WTC11 (cell line): ENCODE measurements around the gene SRRM5. TPM values are rescaled to one million over a fixed set of nuclear protein-coding genes. Genes with fewer than 3 reads are reported as not detected.

Experiments
- ATAC-seq: fragments of 200-7000 bp; cut with Tn5 transposase; 2 replicates; pipeline ENCODE4 v1.10.0; 2021; ENCODE audit warnings: mild to moderate bottlenecking, moderate library complexity
- CTCF ChIA-PET: fragments of 300-600 bp; sonication (Branson Sonifier 250); formaldehyde crosslinking; loops from one replicate; lab custom pipeline; 2021; ENCODE audit warnings: antibody characterized with exemption; lab: Charles Lee
- POLR2A ChIA-PET: fragments of 350-600 bp; sonication (Branson Sonifier 250); formaldehyde crosslinking; loops from one replicate; lab custom pipeline; 2021; ENCODE audit warnings: antibody characterized with exemption; lab: Charles Lee
- DNase-seq: peaks from one replicate; pipeline ENCODE4 v3.0.0; 2021; ENCODE audit warnings: low spot score
- H3K27ac Mint-ChIP-seq: 2 replicates; pipeline ENCODE4 v1.8.0; 2021; ENCODE audit warnings: mixed read lengths
- H3K27me3 Mint-ChIP-seq: 2 replicates; pipeline ENCODE4 v1.8.0; 2021; ENCODE audit warnings: low read depth, mild to moderate bottlenecking, moderate library complexity, mixed read lengths
- H3K36me3 Mint-ChIP-seq: 2 replicates; pipeline ENCODE4 v1.8.0; 2021; ENCODE audit warnings: mixed read lengths
- H3K4me1 Mint-ChIP-seq: 2 replicates; pipeline ENCODE4 v1.8.0; 2022; ENCODE audit warnings: mixed read lengths
- H3K4me3 Mint-ChIP-seq: 2 replicates; pipeline ENCODE4 v1.8.0; 2021; ENCODE audit warnings: mild to moderate bottlenecking, moderate library complexity, mixed read lengths
- H3K9me3 Mint-ChIP-seq: 2 replicates; pipeline ENCODE4 v1.8.0; 2021; ENCODE audit warnings: mixed read lengths
- AFF4 ChIP-seq: sonication (generic); formaldehyde crosslinking; IDR thresholded peaks from 2 replicates; pipeline ENCODE4 v1.8.1; 2023; ENCODE audit warnings: mild to moderate bottlenecking, missing genetic modification reagents, borderline replicate concordance
- ATF1 ChIP-seq: sonication (generic); formaldehyde crosslinking; IDR thresholded peaks from 2 replicates; pipeline ENCODE4 v1.8.1; 2023; ENCODE audit warnings: mild to moderate bottlenecking, moderate library complexity, missing genetic modification reagents
- CTCF ChIP-seq: fragments of 200-600 bp; IDR thresholded peaks from 2 replicates; pipeline ENCODE4 v1.8.0; 2022; ENCODE audit warnings: antibody characterized with exemption
- E2F4 ChIP-seq: sonication (generic); formaldehyde crosslinking; IDR thresholded peaks from 2 replicates; pipeline ENCODE4 v1.8.1; 2022; ENCODE audit warnings: low read depth, mild to moderate bottlenecking, moderate library complexity, missing genetic modification reagents, borderline replicate concordance
- E2F5 ChIP-seq: sonication (generic); formaldehyde crosslinking; IDR thresholded peaks from 2 replicates; pipeline ENCODE4 v1.8.1; 2022; ENCODE audit warnings: mild to moderate bottlenecking, moderate library complexity, missing genetic modification reagents
- ELF4 ChIP-seq: sonication (generic); formaldehyde crosslinking; IDR thresholded peaks from 2 replicates; pipeline ENCODE4 v1.8.1; 2022; ENCODE audit warnings: low read depth, mild to moderate bottlenecking, moderate library complexity, missing genetic modification reagents
- FOXK1 ChIP-seq: sonication (generic); formaldehyde crosslinking; IDR thresholded peaks from 2 replicates; pipeline ENCODE4 v1.8.0; 2022; ENCODE audit warnings: mild to moderate bottlenecking, moderate library complexity, missing genetic modification reagents
- FOXP4 ChIP-seq: sonication (generic); formaldehyde crosslinking; IDR thresholded peaks from 2 replicates; pipeline ENCODE4 v1.8.0; 2022; ENCODE audit warnings: mild to moderate bottlenecking, missing genetic modification reagents
- HMGA2 ChIP-seq: fragments of 250-450 bp; sonication (Bioruptor Pico); IDR thresholded peaks from 2 replicates; pipeline ENCODE4 v1.4.0; 2021; ENCODE audit warnings: mild to moderate bottlenecking, moderate library complexity
- JUN ChIP-seq: sonication (generic); formaldehyde crosslinking; IDR thresholded peaks from 2 replicates; pipeline ENCODE4 v1.8.0; 2023; ENCODE audit warnings: mild to moderate bottlenecking, missing genetic modification reagents
- KAT7 ChIP-seq: sonication (generic); formaldehyde crosslinking; IDR thresholded peaks from 2 replicates; pipeline ENCODE4 v1.8.1; 2023; ENCODE audit warnings: missing genetic modification reagents, mild to moderate bottlenecking, borderline replicate concordance
- MLX ChIP-seq: sonication (generic); formaldehyde crosslinking; IDR thresholded peaks from 2 replicates; pipeline ENCODE4 v1.8.1; 2023; ENCODE audit warnings: mild to moderate bottlenecking, missing genetic modification reagents, moderate library complexity
- NFYB ChIP-seq: sonication (generic); formaldehyde crosslinking; conservative IDR thresholded peaks from 2 replicates; pipeline ENCODE4 v1.8.0; 2022; ENCODE audit warnings: low read depth, missing genetic modification reagents
- NR3C1 ChIP-seq: sonication (generic); formaldehyde crosslinking; conservative IDR thresholded peaks from 2 replicates; pipeline ENCODE4 v1.8.1; 2023; ENCODE audit warnings: low read depth, mild to moderate bottlenecking, missing genetic modification reagents
- OVOL2 ChIP-seq: fragments of 250-450 bp; sonication (Bioruptor Pico); IDR thresholded peaks from 2 replicates; pipeline ENCODE4 v1.9.0; 2021; ENCODE audit warnings: mild to moderate bottlenecking, borderline replicate concordance
- PRRX2 ChIP-seq: fragments of 250-450 bp; sonication (Bioruptor Pico); IDR thresholded peaks from 2 replicates; pipeline ENCODE4 v1.8.0; 2021; ENCODE audit warnings: mild to moderate bottlenecking
- SMAD4 ChIP-seq: sonication (generic); formaldehyde crosslinking; IDR thresholded peaks from 2 replicates; pipeline ENCODE4 v1.8.0; 2022; ENCODE audit warnings: mild to moderate bottlenecking, missing genetic modification reagents
- USF1 ChIP-seq: sonication (generic); formaldehyde crosslinking; IDR thresholded peaks from 2 replicates; pipeline ENCODE4 v1.8.0; 2022; ENCODE audit warnings: mild to moderate bottlenecking, missing genetic modification reagents
- ZNF671 ChIP-seq: fragments of 250-450 bp; sonication (Bioruptor Pico); IDR thresholded peaks from 2 replicates; pipeline ENCODE4 v1.8.0; 2021; ENCODE audit warnings: mild to moderate bottlenecking
- ZSCAN18 ChIP-seq: fragments of 250-450 bp; sonication (Bioruptor Pico); IDR thresholded peaks from 2 replicates; pipeline ENCODE4 v2.1.2; 2022; ENCODE audit warnings: mild to moderate bottlenecking, moderate library complexity
- total RNA-seq: library from RNA; stranded (reverse); gene quantifications from 3 replicates; pipeline ENCODE4 v1.2.3, GENCODE V29; 2021

The SRRM5 gene
- total RNA-seq, 1 experiment from 2014 or later, result 0.42 TPM

- DNase-seq, result no peak
- TF ChIP-seq KAT7 (CRISPR knock-in tag) (no peak), ATF1 (CRISPR knock-in tag) (no peak), FOXP4 (CRISPR knock-in tag) (no peak), FOXK1 (no peak), E2F5 (CRISPR knock-in tag) (no peak), ZSCAN18 (no peak)
- Mint-ChIP-seq H3K4me3 (no peak overlapping the region), H3K36me3 (peaks cover 28% of the 10 kb centered on the region), H3K9me3 (no peaks in the 10 kb centered on the region), H3K4me1 (no peaks in the 10 kb centered on the region), H3K27ac (no peak overlapping the region), H3K27me3 (no peaks in the 10 kb centered on the region; the same call in 1 of the 2 replicates)
- CTCF ChIA-PET, result interaction anchor here (2.3 to 2.4 kb wide), 2 partner anchors 7 to 142 kb away, joined by 4 to 7 read pairs; no protein-coding TSS in a partner anchor
- no peak for ATAC-seq
- POLR2A ChIA-PET, result no interaction called here
These were observed 49.1 kb downstream of the SRRM5 start for GRCh38 chr19:43660971-43661360.

GRCh38 chr19:43662487-43662886, 50.6 kb downstream of the SRRM5 start:
- CTCF ChIA-PET, result interaction anchor here (0.5 to 2.5 kb wide), 28 partner anchors 9 to 215 kb away, joined by 3 to 30 read pairs (median 4); partner anchors contain the start of genes IRGQ, ZNF575 and ZNF576
- H3K36me3 Mint-ChIP-seq, result peaks cover 34% of the 10 kb centered on the region
- H3K4me1 Mint-ChIP-seq, result peaks cover 6% of the 10 kb centered on the region
- TF ChIP-seq HMGA2 (CRISPR knock-in tag) (no peak), NR3C1 (CRISPR knock-in tag) (no peak), NFYB (CRISPR knock-in tag) (no peak), SMAD4 (CRISPR knock-in tag) (no peak), CTCF (peak; percentile 19; the same call in 1 of the 2 replicates)
- ATAC-seq (peak; percentile 79), DNase-seq (no peak)
- no peak overlapping the region for H3K4me3 Mint-ChIP-seq
- no peak overlapping the region; the same call in 1 of the 2 replicates for H3K27ac Mint-ChIP-seq
- POLR2A ChIA-PET, result interaction anchor here (0.5 to 0.7 kb wide), 4 partner anchors 11 to 511 kb away, joined by 3 to 5 read pairs (median 4); no protein-coding TSS in a partner anchor
- no peaks in the 10 kb centered on the region for H3K9me3 Mint-ChIP-seq
- H3K27me3 Mint-ChIP-seq, result peaks cover 8% of the 10 kb centered on the region

- peaks cover 8% of the 10 kb centered on the region for H3K27me3 Mint-ChIP-seq
- H3K36me3 Mint-ChIP-seq, result peaks cover 34% of the 10 kb centered on the region
- H3K4me3 Mint-ChIP-seq, result no peak overlapping the region
- ChIA-PET POLR2A (no interaction called here), CTCF (interaction anchor here (2.5 kb wide), 1 partner anchor 108 kb away, joined by 25 read pairs; no protein-coding TSS in a partner anchor)
- no peak for ATAC-seq
- peaks cover 12% of the 10 kb centered on the region for H3K4me1 Mint-ChIP-seq
- DNase-seq, result no peak
- H3K9me3 Mint-ChIP-seq, result no peaks in the 10 kb centered on the region
- H3K27ac Mint-ChIP-seq, result no peak overlapping the region
- no peak for TF ChIP-seq E2F4 (CRISPR knock-in tag)
- TF ChIP-seq USF1 (CRISPR knock-in tag), result no peak
- no peak for TF ChIP-seq MLX (CRISPR knock-in tag)
- TF ChIP-seq OVOL2 (CRISPR knock-in tag), result no peak
- TF ChIP-seq AFF4 (CRISPR knock-in tag), result no peak
- TF ChIP-seq ZNF671 (CRISPR knock-in tag), result no peak
- no peak for TF ChIP-seq PRRX2
- TF ChIP-seq JUN (CRISPR knock-in tag), result no peak
- no peak for TF ChIP-seq ELF4 (CRISPR knock-in tag)
These were observed 52.1 kb downstream of the SRRM5 start for GRCh38 chr19:43664018-43664417.
